ENCODE measurements around the gene DEFB125. TPM values are rescaled to one million over a fixed set of nuclear protein-coding genes. Genes with fewer than 3 reads are reported as not detected.

DEFB125 gene, protein sequence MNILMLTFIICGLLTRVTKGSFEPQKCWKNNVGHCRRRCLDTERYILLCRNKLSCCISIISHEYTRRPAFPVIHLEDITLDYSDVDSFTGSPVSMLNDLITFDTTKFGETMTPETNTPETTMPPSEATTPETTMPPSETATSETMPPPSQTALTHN
- polyA plus RNA-seq (2012; ENCODE audit: low read depth, missing spikeins): not detected

DNA sequence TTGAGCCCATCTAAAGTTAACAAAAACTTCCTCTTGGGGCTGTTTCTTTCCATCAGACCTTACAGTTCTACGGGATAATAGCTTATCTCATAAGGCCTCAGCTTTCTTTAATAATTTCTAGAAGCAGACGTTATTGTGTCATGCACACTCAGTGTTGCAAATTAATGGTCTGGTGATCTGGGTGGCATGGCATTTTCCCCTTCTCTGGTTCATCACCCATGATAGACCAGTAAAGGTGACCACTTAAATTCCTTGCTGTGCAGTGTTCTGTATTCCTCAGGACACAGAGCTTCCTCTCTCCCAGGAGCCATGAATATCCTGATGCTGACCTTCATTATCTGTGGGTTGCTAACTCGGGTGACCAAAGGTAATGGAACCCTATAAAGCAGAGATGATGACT lies at the start of gene DEFB125:
Gene DEFB125, plus strand, starts transcription at position 272 of the 400 bp plus-strand sequence. Its CDS starts 38 bp downstream, at position 310.
- DNase-seq (ENCODE audit: insufficient read length, low spot score) (no peak), FAIRE-seq (no peak)

DNA sequence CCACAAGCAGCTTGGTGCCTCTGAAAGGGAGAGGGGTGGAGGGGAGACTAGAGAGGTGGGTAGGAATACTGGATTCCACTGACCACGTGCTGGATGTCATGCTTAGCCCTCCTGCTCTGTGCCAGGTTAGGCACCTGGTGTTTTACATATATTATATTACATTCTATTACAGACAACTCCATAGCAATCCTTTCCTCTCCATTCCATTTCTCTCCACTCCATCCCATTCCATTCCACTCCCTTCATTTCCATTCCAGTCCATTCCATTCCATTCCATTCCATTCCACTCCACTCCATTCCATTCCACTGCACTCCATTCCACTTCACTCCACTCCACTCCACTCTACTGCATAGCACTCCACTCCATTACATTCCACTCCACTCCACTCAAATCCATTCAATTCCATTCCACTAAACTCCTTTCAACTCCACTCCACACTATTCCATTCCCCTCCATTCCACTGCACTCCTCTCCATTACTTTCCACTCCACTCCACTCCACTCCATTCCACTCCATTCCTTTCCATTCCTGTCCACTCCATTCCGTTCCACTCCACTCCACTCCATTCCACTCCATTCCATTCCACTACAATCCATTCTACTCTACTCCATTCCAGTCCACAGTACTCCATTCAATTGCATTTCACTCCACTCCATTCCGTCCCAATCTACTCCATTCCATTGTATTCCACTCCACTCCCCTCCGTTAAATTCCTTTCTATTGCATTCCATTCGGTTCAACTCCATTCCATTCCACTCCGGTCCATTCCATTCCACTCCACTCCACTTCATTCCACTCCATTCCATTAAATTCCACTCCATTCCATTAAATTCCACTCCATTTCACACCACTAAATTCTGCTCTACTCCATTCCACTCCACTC lies 27.2 kb upstream of the DEFB125 start:
- FAIRE-seq: no peak
- no peak for TF ChIP-seq TAF1 (IDR thresholded peaks at IDR 0.05; ENCODE audit: low read depth, low read length)
- TF ChIP-seq POLR2A (IDR thresholded peaks at IDR 0.05; ENCODE audit: low read depth, low read length): no peak
- TF ChIP-seq POLR2AphosphoS5 (IDR thresholded peaks at IDR 0.05; ENCODE audit: low read depth, low read length): no peak
- TF ChIP-seq POU2F2 (IDR thresholded peaks at IDR 0.05; ENCODE audit: low read depth, low read length): no peak
- TF ChIP-seq PAX5 (IDR thresholded peaks at IDR 0.05; ENCODE audit: insufficient read depth, low read length, severe bottlenecking): no peak
- TF ChIP-seq SPI1 (IDR thresholded peaks at IDR 0.05; ENCODE audit: low read depth, low read length): no peak
- DNase-seq (ENCODE audit: insufficient read length, low spot score): no peak

More for the DNA sequence above, at the start of gene DEFB125:
- TF ChIP-seq TAF1 (IDR thresholded peaks at IDR 0.05; ENCODE audit: low read depth, low read length) (no peak), SPI1 (IDR thresholded peaks at IDR 0.05; ENCODE audit: low read depth, low read length) (no peak), POU2F2 (IDR thresholded peaks at IDR 0.05; ENCODE audit: low read depth, low read length) (no peak), POLR2A (IDR thresholded peaks at IDR 0.05; ENCODE audit: low read depth, low read length) (no peak), PAX5 (IDR thresholded peaks at IDR 0.05; ENCODE audit: insufficient read depth, low read length, severe bottlenecking) (no peak), POLR2AphosphoS5 (IDR thresholded peaks at IDR 0.05; ENCODE audit: low read depth, low read length) (no peak)

DNA sequence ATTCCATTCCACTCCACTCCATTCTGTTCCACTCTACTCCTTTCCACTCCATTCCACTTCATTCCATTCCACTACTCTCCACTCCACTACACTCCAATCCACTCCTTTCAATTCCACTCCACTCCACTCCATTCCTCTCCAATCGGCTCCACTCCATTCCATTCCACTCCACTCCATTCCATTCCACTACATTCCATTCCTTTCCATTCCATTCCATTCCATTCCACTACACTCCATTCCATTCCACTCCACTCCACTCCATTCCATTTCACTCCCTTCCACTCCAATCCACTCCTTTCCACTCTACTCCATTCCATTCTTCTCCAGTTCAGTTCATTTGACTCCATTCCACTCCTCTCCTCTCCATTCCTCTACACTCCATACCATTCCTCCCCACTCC lies 26.2 kb upstream of the DEFB125 start:
- no peak for FAIRE-seq
- TF ChIP-seq PAX5 (IDR thresholded peaks at IDR 0.05; ENCODE audit: insufficient read depth, low read length, severe bottlenecking) (no peak), TAF1 (IDR thresholded peaks at IDR 0.05; ENCODE audit: low read depth, low read length) (no peak)
- no peak for DNase-seq (ENCODE audit: insufficient read length, low spot score)

DNA sequence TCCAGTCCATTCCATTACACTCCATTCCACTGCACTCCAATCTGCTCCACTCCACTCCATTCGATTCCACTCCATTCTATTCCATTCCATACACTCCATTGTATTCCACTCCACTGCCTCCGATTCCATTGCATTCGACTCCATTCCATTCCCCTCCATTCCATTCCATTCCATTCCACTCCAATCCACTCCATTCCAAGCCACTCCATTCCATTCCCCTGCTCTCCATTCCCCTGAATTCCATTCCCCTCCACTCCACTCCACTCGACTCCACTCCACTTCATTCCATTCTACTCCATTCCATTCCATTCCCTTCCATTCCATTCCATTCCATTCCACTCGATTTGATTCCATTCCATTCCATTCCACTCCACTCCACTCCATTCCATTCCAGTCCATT lies 25.7 kb upstream of the DEFB125 start:
- FAIRE-seq: no peak

DNA sequence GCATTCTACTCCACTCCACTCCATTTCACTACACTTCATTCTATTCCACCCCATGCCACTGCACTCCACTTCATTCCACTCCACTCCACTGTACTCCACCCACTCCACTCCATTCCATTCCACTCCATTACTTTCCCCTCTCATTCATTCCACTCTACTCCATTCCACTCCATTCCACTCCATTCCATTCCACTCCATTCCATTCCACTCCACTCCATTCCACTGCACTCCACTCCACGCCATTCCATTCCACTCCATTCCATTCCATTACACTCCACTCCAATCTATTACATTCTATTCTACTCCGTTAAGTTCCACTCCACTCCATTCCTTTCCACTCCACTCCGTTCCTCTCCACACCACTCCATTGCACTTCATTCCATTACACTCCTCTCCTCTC lies 25.0 kb upstream of the DEFB125 start:
- FAIRE-seq: no peak
- no peak for TF ChIP-seq POU2F2 (IDR thresholded peaks at IDR 0.05; ENCODE audit: low read depth, low read length)
- no peak for DNase-seq (ENCODE audit: insufficient read length, low spot score)

More for the DNA sequence above, 25.7 kb upstream of the DEFB125 start:
- no peak for TF ChIP-seq SPI1 (IDR thresholded peaks at IDR 0.05; ENCODE audit: low read depth, low read length)
- TF ChIP-seq POU2F2 (IDR thresholded peaks at IDR 0.05; ENCODE audit: low read depth, low read length): no peak
- TF ChIP-seq PAX5 (IDR thresholded peaks at IDR 0.05; ENCODE audit: insufficient read depth, low read length, severe bottlenecking): no peak
- TF ChIP-seq POLR2A (IDR thresholded peaks at IDR 0.05; ENCODE audit: low read depth, low read length): no peak
- TF ChIP-seq POLR2AphosphoS5 (IDR thresholded peaks at IDR 0.05; ENCODE audit: low read depth, low read length): no peak
- TF ChIP-seq TAF1 (IDR thresholded peaks at IDR 0.05; ENCODE audit: low read depth, low read length): no peak
- DNase-seq (ENCODE audit: insufficient read length, low spot score): no peak

DNA sequence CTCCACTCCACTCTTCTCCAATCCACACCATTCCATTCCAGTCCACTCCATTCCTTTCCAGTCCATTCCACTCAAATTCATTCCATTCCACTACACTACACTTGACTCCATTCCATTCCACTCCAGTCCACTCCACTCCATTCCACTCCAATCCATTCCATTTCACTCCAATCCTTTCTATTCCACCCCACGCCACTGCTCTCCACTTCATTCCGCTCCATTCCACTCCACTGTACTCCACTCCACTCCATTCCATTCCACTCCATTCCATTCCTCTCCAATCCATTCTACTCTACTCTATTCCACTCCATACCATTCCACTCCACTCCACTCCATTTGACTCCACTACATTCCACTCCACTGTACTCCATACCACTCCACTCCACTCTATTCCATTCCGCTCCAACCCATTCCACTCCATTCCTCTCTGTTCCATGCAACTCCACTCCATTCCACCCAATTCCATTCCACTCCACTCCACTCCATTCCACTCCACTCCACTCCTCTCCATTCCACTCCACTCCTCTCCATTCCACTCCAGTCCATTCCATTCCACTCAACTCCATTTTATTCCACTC lies 23.4 kb upstream of the DEFB125 start:
- FAIRE-seq (no peak), DNase-seq (ENCODE audit: insufficient read length, low spot score) (no peak)
- TF ChIP-seq PAX5 (IDR thresholded peaks at IDR 0.05; ENCODE audit: insufficient read depth, low read length, severe bottlenecking) (no peak), TAF1 (IDR thresholded peaks at IDR 0.05; ENCODE audit: low read depth, low read length) (no peak), POLR2A (IDR thresholded peaks at IDR 0.05; ENCODE audit: low read depth, low read length) (no peak), POLR2AphosphoS5 (IDR thresholded peaks at IDR 0.05; ENCODE audit: low read depth, low read length) (no peak), SPI1 (IDR thresholded peaks at IDR 0.05; ENCODE audit: low read depth, low read length) (no peak), POU2F2 (IDR thresholded peaks at IDR 0.05; ENCODE audit: low read depth, low read length) (no peak)

DNA sequence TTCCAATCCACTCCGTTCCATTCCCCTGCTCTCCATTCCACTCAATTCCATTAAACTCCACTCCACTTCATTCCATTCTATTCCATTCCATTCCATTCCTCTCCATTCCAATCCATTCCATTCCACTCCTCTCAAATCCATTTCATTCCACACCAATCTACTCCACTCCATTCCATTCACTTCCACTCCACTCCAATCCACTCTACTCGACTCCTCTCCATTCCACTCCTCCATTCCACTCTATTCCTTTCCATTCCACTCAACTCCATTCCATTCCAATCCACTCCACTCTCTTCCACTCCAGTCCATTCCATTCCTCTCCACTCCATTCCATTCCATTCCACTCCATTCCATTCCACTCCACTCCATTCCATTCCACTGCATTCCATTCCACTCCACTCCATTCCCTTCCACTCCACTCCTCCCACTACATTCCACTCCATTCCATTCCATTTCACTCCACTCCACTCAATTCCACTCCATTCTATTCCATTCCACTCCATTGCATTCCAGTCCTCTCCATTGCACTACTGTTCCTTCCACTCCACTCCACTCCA lies 22.6 kb upstream of the DEFB125 start:
- TF ChIP-seq TAF1 (IDR thresholded peaks at IDR 0.05; ENCODE audit: low read depth, low read length) (no peak), SPI1 (IDR thresholded peaks at IDR 0.05; ENCODE audit: low read depth, low read length) (no peak), POLR2A (IDR thresholded peaks at IDR 0.05; ENCODE audit: low read depth, low read length) (no peak), POLR2AphosphoS5 (IDR thresholded peaks at IDR 0.05; ENCODE audit: low read depth, low read length) (no peak), PAX5 (IDR thresholded peaks at IDR 0.05; ENCODE audit: insufficient read depth, low read length, severe bottlenecking) (no peak), POU2F2 (IDR thresholded peaks at IDR 0.05; ENCODE audit: low read depth, low read length) (no peak)
- no peak for FAIRE-seq

DNA sequence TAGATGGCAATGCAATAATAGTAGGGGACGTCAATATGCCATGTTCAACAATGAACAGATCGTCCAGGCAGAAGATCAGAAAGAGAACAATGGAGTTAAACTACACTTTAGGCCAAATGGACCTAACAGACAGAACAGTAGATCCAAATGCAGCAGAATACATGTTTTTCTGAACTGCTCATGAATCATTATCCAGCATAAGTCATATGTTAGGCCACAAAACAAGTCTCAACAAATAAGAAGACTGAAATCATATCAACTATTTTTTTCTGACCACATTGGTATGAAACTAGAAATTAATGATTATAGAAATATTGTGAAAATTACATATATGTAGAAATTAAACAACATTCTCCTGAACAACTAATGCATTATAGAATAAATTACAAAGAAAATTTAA lies 10.2 kb upstream of the DEFB125 start:
- no peak for TF ChIP-seq POLR2A (IDR thresholded peaks at IDR 0.05; ENCODE audit: low read depth, low read length)
- no peak for TF ChIP-seq PAX5 (IDR thresholded peaks at IDR 0.05; ENCODE audit: insufficient read depth, low read length, severe bottlenecking)
- no peak for TF ChIP-seq POLR2AphosphoS5 (IDR thresholded peaks at IDR 0.05; ENCODE audit: low read depth, low read length)
- TF ChIP-seq SPI1 (IDR thresholded peaks at IDR 0.05; ENCODE audit: low read depth, low read length): no peak
- no peak for TF ChIP-seq POU2F2 (IDR thresholded peaks at IDR 0.05; ENCODE audit: low read depth, low read length)
- no peak for TF ChIP-seq TAF1 (IDR thresholded peaks at IDR 0.05; ENCODE audit: low read depth, low read length)
- DNase-seq (ENCODE audit: insufficient read length, low spot score): no peak
- FAIRE-seq: no peak

More for the DNA sequence above, 22.6 kb upstream of the DEFB125 start:
- no peak for DNase-seq (ENCODE audit: insufficient read length, low spot score)

DNA sequence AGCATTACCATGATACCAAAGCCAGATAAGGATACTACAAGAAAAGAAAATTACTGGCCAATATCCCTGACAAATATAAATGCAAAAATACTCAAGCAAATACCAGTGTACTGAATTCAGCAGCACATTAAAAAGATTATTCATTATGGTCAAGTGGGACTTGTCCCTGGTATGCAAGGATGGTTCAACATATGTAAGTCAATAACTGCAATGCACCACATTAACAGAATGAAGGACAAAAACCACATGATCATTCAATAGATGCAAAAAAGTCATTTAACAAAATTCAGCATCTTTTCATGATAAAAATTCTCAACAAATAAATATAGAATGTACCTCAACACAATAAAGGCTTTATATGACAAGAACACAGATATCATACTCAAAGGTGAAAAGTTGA lies 9.1 kb upstream of the DEFB125 start:
- no peak for TF ChIP-seq TAF1 (IDR thresholded peaks at IDR 0.05; ENCODE audit: low read depth, low read length)
- TF ChIP-seq POLR2A (IDR thresholded peaks at IDR 0.05; ENCODE audit: low read depth, low read length): no peak
- no peak for TF ChIP-seq POLR2AphosphoS5 (IDR thresholded peaks at IDR 0.05; ENCODE audit: low read depth, low read length)
- TF ChIP-seq POU2F2 (IDR thresholded peaks at IDR 0.05; ENCODE audit: low read depth, low read length): no peak
- TF ChIP-seq PAX5 (IDR thresholded peaks at IDR 0.05; ENCODE audit: insufficient read depth, low read length, severe bottlenecking): no peak
- no peak for TF ChIP-seq SPI1 (IDR thresholded peaks at IDR 0.05; ENCODE audit: low read depth, low read length)
- DNase-seq (ENCODE audit: insufficient read length, low spot score) (no peak), FAIRE-seq (no peak)
